ENCODE measurements around the gene RALGDS. TPM values are rescaled to one million over a fixed set of nuclear protein-coding genes. Genes with fewer than 3 reads are reported as not detected.

RALGDS gene
- total RNA-seq, 1 experiment from 2014 or later: 22.9 TPM

DNA sequence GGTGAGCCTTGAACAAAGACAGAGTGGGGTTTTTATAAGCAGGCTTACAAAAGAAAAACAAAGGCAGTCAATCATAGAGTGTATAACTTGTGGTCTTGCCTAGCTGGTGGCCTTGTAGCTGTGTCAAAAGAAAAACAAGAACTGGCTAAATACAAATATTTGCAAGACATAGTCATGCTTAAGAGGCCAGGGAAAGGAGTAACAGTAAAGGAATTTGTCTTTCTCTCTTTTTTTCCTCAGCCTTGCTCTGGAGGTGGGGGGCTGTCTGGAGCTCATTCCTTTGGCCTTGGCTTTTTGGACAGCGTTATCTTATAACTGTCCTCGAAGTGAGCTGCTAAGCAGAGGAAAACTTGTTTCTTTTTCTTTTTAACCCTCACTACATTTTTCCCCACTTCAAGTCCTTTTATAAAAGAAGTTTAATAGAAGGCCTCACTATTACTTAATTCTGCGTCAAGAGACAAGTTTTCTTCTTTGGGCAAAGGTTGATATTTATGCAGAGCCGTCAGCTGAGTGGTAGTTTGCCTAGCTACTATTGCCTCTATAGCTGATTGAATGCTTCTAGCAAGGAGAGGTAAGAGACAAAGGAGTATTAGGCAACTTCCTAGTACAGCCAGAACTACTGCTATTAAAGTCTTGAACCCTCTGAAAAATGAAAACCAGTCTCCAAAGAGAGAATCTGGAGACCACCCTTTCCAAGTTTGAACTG is 45.0 kb downstream of the RALGDS start:
- ATAC-seq (no peak), DNase-seq (ENCODE audit: low spot score) (no peak)
- H3K4me1 Mint-ChIP-seq: peaks cover 14% of the 10 kb centered on the region
- TF ChIP-seq, protein P1, sequence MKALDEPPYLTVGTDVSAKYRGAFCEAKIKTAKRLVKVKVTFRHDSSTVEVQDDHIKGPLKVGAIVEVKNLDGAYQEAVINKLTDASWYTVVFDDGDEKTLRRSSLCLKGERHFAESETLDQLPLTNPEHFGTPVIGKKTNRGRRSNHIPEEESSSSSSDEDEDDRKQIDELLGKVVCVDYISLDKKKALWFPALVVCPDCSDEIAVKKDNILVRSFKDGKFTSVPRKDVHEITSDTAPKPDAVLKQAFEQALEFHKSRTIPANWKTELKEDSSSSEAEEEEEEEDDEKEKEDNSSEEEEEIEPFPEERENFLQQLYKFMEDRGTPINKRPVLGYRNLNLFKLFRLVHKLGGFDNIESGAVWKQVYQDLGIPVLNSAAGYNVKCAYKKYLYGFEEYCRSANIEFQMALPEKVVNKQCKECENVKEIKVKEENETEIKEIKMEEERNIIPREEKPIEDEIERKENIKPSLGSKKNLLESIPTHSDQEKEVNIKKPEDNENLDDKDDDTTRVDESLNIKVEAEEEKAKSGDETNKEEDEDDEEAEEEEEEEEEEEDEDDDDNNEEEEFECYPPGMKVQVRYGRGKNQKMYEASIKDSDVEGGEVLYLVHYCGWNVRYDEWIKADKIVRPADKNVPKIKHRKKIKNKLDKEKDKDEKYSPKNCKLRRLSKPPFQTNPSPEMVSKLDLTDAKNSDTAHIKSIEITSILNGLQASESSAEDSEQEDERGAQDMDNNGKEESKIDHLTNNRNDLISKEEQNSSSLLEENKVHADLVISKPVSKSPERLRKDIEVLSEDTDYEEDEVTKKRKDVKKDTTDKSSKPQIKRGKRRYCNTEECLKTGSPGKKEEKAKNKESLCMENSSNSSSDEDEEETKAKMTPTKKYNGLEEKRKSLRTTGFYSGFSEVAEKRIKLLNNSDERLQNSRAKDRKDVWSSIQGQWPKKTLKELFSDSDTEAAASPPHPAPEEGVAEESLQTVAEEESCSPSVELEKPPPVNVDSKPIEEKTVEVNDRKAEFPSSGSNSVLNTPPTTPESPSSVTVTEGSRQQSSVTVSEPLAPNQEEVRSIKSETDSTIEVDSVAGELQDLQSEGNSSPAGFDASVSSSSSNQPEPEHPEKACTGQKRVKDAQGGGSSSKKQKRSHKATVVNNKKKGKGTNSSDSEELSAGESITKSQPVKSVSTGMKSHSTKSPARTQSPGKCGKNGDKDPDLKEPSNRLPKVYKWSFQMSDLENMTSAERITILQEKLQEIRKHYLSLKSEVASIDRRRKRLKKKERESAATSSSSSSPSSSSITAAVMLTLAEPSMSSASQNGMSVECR (CRISPR knock-in tag; IDR thresholded peaks at IDR 0.05; ENCODE audit: borderline replicate concordance): no peak
- TF ChIP-seq, protein P2, sequence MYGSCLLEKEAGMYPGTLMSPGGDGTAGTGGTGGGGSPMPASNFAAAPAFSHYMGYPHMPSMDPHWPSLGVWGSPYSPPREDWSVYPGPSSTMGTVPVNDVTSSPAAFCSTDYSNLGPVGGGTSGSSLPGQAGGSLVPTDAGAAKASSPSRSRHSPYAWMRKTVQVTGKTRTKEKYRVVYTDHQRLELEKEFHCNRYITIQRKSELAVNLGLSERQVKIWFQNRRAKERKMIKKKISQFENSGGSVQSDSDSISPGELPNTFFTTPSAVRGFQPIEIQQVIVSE (CRISPR knock-in tag; IDR thresholded peaks at IDR 0.05; ENCODE audit: borderline replicate concordance): no peak
- TF ChIP-seq NR3C1 (CRISPR knock-in tag; conservative IDR thresholded peaks at IDR 0.05; ENCODE audit: low read depth) (no peak), ZNF416 (CRISPR knock-in tag; IDR thresholded peaks at IDR 0.05) (no peak), GTF2I (CRISPR knock-in tag; conservative IDR thresholded peaks at IDR 0.05) (no peak), MYBL2 (CRISPR knock-in tag; IDR thresholded peaks at IDR 0.05) (no peak)
- TF ChIP-seq, protein P3, sequence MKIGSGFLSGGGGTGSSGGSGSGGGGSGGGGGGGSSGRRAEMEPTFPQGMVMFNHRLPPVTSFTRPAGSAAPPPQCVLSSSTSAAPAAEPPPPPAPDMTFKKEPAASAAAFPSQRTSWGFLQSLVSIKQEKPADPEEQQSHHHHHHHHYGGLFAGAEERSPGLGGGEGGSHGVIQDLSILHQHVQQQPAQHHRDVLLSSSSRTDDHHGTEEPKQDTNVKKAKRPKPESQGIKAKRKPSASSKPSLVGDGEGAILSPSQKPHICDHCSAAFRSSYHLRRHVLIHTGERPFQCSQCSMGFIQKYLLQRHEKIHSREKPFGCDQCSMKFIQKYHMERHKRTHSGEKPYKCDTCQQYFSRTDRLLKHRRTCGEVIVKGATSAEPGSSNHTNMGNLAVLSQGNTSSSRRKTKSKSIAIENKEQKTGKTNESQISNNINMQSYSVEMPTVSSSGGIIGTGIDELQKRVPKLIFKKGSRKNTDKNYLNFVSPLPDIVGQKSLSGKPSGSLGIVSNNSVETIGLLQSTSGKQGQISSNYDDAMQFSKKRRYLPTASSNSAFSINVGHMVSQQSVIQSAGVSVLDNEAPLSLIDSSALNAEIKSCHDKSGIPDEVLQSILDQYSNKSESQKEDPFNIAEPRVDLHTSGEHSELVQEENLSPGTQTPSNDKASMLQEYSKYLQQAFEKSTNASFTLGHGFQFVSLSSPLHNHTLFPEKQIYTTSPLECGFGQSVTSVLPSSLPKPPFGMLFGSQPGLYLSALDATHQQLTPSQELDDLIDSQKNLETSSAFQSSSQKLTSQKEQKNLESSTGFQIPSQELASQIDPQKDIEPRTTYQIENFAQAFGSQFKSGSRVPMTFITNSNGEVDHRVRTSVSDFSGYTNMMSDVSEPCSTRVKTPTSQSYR (CRISPR knock-in tag; IDR thresholded peaks at IDR 0.05): no peak
- TF ChIP-seq, protein P4, sequence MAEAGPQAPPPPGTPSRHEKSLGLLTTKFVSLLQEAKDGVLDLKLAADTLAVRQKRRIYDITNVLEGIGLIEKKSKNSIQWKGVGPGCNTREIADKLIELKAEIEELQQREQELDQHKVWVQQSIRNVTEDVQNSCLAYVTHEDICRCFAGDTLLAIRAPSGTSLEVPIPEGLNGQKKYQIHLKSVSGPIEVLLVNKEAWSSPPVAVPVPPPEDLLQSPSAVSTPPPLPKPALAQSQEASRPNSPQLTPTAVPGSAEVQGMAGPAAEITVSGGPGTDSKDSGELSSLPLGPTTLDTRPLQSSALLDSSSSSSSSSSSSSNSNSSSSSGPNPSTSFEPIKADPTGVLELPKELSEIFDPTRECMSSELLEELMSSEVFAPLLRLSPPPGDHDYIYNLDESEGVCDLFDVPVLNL (CRISPR knock-in tag; IDR thresholded peaks at IDR 0.05; ENCODE audit: borderline replicate concordance, low read depth): no peak
- TF ChIP-seq, protein P5, sequence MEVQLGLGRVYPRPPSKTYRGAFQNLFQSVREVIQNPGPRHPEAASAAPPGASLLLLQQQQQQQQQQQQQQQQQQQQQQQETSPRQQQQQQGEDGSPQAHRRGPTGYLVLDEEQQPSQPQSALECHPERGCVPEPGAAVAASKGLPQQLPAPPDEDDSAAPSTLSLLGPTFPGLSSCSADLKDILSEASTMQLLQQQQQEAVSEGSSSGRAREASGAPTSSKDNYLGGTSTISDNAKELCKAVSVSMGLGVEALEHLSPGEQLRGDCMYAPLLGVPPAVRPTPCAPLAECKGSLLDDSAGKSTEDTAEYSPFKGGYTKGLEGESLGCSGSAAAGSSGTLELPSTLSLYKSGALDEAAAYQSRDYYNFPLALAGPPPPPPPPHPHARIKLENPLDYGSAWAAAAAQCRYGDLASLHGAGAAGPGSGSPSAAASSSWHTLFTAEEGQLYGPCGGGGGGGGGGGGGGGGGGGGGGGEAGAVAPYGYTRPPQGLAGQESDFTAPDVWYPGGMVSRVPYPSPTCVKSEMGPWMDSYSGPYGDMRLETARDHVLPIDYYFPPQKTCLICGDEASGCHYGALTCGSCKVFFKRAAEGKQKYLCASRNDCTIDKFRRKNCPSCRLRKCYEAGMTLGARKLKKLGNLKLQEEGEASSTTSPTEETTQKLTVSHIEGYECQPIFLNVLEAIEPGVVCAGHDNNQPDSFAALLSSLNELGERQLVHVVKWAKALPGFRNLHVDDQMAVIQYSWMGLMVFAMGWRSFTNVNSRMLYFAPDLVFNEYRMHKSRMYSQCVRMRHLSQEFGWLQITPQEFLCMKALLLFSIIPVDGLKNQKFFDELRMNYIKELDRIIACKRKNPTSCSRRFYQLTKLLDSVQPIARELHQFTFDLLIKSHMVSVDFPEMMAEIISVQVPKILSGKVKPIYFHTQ (CRISPR knock-in tag; IDR thresholded peaks at IDR 0.05): no peak
- TF ChIP-seq, protein P6, sequence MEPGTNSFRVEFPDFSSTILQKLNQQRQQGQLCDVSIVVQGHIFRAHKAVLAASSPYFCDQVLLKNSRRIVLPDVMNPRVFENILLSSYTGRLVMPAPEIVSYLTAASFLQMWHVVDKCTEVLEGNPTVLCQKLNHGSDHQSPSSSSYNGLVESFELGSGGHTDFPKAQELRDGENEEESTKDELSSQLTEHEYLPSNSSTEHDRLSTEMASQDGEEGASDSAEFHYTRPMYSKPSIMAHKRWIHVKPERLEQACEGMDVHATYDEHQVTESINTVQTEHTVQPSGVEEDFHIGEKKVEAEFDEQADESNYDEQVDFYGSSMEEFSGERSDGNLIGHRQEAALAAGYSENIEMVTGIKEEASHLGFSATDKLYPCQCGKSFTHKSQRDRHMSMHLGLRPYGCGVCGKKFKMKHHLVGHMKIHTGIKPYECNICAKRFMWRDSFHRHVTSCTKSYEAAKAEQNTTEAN (CRISPR knock-in tag; IDR thresholded peaks at IDR 0.05): no peak
- ChIA-PET CTCF (interaction anchor here (0.6 to 4.4 kb wide), 4 partner anchors 14 to 68 kb away, joined by 3 to 20 read pairs (median 4); no protein-coding TSS in a partner anchor), POLR2A (no interaction called here)
- no peaks in the 10 kb centered on the region for H3K9me3 Mint-ChIP-seq
- peaks cover 3% of the 10 kb centered on the region for H3K36me3 Mint-ChIP-seq
- H3K27me3 Mint-ChIP-seq (ENCODE audit: low read depth): peaks cover 7% of the 10 kb centered on the region; the same call in 1 of the 2 replicates
- no peak overlapping the region for H3K4me3 Mint-ChIP-seq
- no peak overlapping the region for H3K27ac Mint-ChIP-seq

Data from WTC11 (cell line).